Spleen (tissue), 7 donors: ENCODE results near the gene EBF4.

Source experiments
- CTCF ChIP-seq, 11 experiments: fragments of 200-600 bp in 7 of 11; fragments of 450-650 bp in 4 of 11; sonication (generic) in 4 of 11; IDR thresholded peaks in 8 of 11; conservative IDR thresholded peaks in 3 of 11; 1 replicate in 7 of 11; 2 replicates in 4 of 11; pipeline versions ENCODE4 v1.4.0 to v1.8.0; 2016 to 2021; ENCODE audit warnings: antibody characterized with exemption in 11 of 11, inconsistent platforms in 4 of 11, mild to moderate bottlenecking in 1 of 11
- POLR2AphosphoS5 ChIP-seq, 3 donors: sonication (generic); formaldehyde crosslinking; IDR thresholded peaks; one replicate each; pipeline ENCODE4 v1.5.1; 2017; ENCODE audit warnings: antibody characterized with exemption in 3 of 3
- donor health status: DM: no; HTN: no; CAD: no; lungs with moderate emphysema.
- donor health status: DM: no; HTN: no; CAD: no.
- donor health status: DM: no; HTN: no; CAD: no.

GRCh38 chr20:2696646-2697045 is 4.1 kb downstream of the EBF4 start:
- TF ChIP-seq CTCF (IDR thresholded peaks at IDR 0.05 in 8 of 11, conservative IDR thresholded peaks at IDR 0.05 in 3 of 11) (no peak), POLR2AphosphoS5 (IDR thresholded peaks at IDR 0.05) (no peak)
